Stimulated activated CD4-positive, alpha-beta T cell treated with anti-CD3 and anti-CD28 coated beads, Interleukin-1b, Interleukin-23, amount 100 ng/mL, for 1 hour (primary cell): ENCODE data around the gene PCDHA6.
"Not testable (repeated sequence)": the region's sequence is repeated elsewhere in the genome, so short reads cannot be mapped to it uniquely, and the experiment has no call there.

ENCODE experiments used
- DNase-seq, 2 donors: peaks; one replicate each; pipeline ENCODE4 v3.0.0-alpha.2; 2020; ENCODE audit warnings: low read depth in 2 of 2

The PCDHA6 gene, protein sequence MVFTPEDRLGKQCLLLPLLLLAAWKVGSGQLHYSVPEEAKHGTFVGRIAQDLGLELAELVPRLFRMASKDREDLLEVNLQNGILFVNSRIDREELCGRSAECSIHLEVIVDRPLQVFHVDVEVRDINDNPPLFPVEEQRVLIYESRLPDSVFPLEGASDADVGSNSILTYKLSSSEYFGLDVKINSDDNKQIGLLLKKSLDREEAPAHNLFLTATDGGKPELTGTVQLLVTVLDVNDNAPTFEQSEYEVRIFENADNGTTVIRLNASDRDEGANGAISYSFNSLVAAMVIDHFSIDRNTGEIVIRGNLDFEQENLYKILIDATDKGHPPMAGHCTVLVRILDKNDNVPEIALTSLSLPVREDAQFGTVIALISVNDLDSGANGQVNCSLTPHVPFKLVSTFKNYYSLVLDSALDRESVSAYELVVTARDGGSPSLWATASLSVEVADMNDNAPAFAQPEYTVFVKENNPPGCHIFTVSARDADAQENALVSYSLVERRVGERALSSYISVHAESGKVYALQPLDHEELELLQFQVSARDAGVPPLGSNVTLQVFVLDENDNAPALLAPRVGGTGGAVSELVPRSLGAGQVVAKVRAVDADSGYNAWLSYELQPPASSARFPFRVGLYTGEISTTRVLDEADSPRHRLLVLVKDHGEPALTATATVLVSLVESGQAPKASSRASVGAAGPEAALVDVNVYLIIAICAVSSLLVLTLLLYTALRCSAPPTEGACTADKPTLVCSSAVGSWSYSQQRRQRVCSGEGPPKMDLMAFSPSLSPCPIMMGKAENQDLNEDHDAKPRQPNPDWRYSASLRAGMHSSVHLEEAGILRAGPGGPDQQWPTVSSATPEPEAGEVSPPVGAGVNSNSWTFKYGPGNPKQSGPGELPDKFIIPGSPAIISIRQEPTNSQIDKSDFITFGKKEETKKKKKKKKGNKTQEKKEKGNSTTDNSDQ

DNA sequence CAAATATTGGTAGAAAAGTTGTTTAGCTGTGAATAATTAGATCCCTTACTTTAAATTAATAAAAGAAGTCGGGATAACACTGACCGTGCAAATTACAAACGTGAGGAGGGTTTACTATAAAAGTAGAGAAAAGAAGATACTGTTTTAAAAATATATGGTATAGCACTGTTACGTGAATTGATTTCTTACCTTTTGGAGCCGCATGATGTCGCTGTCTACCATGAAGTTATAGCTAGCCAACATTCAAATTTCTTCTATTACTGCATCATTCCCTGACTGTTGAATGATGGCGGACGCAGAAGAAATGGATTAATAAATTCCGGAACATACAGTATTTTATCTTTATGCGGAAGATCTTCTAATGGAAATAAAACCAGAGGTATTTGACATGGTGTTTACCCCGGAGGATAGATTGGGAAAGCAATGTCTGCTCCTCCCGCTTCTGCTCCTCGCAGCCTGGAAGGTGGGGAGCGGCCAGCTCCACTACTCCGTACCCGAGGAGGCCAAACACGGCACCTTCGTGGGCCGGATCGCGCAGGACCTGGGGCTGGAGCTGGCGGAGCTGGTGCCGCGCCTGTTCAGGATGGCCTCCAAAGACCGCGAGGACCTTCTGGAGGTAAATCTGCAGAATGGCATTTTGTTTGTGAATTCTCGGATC lies at the start of gene PCDHA6:
PCDHA6 (plus strand) TSS at position 257 of the 658 bp plus-strand sequence; CDS start at position 389, 132 bp downstream.
- no peak for DNase-seq

GRCh38 chr5:140780512-140780911 lies 47.2 kb upstream of the PCDHA6 start:
- no peak for DNase-seq

GRCh38 chr5:140785905-140786686 lies 41.7 kb upstream of the PCDHA6 start, which contains the start of gene PCDHA1:
Gene PCDHA1 (plus strand): TSS chr5:140786140.
- DNase-seq, result no peak

DNA sequence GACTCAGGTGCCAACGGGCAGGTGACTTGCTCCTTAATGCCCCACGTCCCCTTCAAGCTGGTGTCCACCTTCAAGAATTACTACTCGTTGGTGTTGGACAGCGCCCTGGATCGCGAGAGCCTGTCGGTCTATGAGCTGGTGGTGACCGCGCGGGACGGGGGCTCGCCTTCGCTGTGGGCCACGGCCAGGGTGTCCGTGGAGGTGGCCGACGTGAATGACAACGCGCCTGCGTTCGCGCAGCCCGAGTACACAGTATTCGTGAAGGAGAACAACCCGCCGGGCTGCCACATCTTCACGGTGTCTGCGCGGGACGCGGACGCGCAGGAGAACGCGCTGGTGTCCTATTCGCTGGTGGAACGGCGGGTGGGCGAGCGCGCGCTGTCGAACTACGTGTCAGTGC lies 40.3 kb upstream of the PCDHA6 start:
- not testable (repeated sequence) for DNase-seq

DNA sequence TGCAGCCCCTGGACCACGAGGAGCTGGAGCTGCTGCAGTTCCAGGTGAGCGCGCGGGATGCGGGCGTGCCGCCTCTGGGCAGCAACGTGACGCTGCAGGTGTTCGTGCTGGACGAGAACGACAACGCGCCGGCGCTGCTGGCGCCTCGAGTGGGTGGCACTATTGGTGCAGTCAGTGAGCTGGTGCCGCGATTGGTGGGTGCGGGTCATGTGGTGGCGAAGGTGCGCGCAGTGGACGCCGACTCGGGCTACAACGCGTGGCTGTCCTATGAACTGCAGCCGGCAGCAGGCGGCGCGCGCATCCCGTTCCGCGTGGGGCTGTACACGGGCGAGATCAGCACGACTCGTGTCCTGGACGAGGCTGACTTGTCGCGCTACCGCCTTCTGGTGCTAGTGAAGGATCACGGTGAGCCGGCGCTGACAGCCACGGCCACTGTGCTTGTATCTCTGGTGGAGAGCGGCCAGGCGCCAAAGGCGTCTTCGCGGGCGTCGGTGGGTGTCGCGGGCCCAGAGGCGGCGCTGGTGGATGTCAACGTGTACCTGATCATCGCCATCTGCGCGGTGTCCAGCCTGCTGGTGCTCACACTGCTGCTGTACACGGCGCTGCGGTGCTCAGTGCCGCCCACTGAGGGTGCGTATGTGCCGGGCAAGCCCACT lies 39.8 kb upstream of the PCDHA6 start:
- not testable (repeated sequence) for DNase-seq

GRCh38 chr5:140791089-140791488 lies 36.7 kb upstream of the PCDHA6 start:
- no peak for DNase-seq

DNA sequence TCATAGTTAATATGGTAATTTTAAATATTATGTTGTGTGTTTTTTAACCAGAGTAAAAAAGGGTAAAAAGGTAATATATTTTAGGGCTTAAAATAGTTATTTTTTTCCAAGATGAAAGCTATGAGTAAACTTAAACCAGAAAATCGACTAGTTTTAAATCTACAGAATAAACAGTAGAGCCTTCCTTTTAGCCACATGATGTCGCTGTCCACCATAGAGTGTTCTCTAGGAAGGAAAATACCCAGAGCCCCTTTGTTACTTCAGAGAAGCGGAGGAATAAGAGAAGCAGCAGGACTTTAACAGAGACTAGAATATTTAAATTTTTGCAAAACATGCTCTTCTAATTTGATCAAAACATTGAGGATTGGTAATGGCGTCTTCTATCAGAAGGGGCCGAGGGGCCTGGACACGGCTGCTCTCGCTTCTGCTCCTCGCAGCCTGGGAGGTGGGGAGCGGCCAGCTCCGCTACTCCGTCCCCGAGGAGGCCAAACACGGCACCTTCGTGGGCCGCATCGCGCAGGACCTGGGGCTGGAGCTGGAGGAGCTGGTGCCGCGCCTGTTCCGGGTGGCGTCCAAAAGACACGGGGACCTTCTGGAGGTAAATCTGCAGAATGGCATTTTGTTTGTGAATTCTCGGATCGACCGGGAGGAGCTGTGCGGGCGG lies 33.0 kb upstream of the PCDHA6 start, which contains the start of gene PCDHA2:
PCDHA2 (plus strand) TSS at position 258 of the 664 bp plus-strand sequence.
- DNase-seq, result no peak

DNA sequence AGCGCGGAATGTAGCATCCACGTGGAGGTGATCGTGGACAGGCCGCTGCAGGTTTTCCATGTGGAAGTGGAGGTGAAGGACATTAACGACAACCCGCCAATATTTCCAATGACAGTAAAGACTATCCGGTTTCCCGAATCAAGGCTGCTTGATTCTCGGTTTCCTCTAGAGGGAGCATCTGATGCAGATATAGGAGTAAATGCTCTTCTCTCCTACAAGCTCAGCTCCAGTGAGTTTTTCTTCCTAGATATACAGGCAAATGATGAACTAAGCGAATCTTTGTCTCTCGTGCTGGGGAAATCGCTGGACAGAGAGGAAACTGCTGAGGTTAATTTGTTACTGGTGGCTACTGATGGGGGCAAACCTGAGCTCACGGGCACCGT lies 32.5 kb upstream of the PCDHA6 start:
- no peak for DNase-seq

DNA sequence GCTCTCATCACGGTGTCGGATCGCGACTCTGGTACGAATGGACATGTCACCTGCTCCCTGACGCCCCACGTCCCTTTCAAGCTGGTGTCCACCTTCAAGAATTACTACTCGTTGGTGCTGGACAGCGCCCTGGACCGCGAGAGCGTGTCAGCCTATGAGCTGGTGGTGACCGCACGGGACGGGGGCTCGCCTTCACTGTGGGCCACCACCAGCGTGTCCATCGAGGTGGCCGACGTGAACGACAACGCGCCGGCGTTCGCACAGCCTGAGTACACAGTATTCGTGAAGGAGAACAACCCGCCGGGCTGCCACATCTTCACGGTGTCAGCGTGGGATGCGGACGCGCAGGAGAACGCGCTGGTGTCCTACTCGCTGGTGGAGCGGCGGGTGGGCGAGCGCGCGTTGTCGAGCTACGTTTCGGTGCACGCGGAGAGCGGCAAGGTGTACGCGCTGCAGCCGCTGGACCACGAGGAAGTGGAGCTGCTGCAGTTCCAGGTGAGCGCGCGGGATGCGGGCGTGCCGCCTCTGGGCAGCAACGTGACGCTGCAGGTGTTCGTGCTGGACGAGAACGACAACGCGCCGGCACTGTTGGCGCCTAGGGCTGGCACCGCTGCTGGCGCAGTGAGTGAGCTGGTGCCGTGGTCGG lies 31.6 kb upstream of the PCDHA6 start:
- not testable (repeated sequence) for DNase-seq

GRCh38 chr5:140796718-140797095 lies 31.1 kb upstream of the PCDHA6 start:
- DNase-seq, result no peak

DNA sequence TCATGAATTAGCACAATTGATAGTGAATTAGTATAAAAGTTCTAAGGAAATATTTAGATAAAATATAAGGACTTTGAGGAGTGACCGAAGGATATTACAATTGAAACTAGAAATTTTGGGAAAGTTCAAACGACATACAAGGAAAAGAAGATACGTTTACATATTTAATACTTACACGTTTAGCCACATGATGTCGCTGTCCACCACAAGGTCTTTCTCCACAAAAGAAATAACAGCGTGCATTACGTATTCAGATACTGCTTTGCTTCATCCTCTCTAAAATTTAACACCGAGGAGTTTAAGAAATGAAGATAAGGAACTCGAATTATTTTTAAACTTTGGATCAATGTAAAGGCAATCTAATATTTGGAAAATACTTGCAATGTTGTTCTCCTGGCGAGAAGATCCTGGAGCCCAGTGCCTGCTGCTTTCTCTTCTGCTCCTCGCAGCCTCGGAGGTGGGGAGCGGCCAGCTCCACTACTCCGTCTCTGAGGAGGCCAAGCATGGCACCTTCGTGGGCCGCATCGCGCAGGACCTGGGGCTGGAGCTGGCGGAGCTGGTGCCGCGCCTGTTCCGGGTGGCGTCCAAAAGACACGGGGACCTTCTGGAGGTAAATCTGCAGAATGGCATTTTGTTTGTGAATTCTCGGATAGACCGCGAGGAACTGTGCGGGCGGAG lies 26.8 kb upstream of the PCDHA6 start, which contains the start of gene PCDHA3:
PCDHA3 (plus strand) TSS at position 242 of the 678 bp plus-strand sequence.
- no peak for DNase-seq

- DNase-seq, result no peak
These were observed 26.3 kb upstream of the PCDHA6 start for GRCh38 chr5:140801494-140801841.

DNA sequence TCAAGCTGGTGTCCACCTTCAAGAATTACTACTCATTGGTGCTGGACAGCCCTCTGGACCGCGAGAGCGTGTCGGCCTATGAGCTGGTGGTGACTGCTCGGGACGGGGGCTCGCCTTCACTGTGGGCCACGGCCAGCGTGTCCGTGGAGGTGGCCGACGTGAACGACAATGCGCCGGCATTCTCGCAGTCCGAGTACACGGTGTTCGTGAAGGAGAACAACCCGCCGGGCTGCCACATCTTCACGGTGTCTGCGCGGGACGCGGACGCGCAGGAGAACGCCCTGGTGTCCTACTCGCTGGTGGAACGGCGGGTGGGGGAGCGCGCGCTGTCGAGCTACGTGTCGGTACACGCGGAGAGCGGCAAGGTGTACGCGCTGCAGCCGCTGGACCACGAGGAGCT lies 25.4 kb upstream of the PCDHA6 start:
- not testable (repeated sequence) for DNase-seq

- no peak for DNase-seq
These were observed 24.9 kb upstream of the PCDHA6 start for GRCh38 chr5:140802781-140803271.

- no peak for DNase-seq
These were observed 20.7 kb upstream of the PCDHA6 start, which contains the start of gene PCDHA4 for GRCh38 chr5:140806834-140807775. Gene PCDHA4 (plus strand): TSS chr5:140807068.

- DNase-seq, result not testable (repeated sequence)
These were observed 19.4 kb upstream of the PCDHA6 start for GRCh38 chr5:140808241-140808888.

DNA sequence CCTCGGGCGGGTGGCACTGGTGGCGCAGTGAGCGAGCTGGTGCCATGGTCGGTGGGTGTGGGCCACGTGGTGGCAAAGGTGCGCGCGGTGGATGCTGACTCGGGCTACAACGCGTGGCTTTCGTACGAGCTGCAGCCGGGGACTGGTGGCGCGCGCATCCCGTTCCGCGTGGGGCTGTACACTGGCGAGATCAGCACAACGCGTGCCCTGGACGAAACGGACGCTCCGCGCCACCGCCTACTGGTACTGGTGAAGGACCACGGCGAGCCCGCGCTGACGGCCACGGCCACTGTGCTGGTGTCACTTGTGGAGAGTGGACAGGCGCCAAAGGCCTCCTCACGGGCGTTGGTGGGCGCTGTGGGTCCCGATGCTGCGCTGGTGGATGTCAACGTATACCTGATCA lies 18.9 kb upstream of the PCDHA6 start:
- DNase-seq, result no peak
